ENCODE data around the gene RAB4A.

RAB4A gene

DNA sequence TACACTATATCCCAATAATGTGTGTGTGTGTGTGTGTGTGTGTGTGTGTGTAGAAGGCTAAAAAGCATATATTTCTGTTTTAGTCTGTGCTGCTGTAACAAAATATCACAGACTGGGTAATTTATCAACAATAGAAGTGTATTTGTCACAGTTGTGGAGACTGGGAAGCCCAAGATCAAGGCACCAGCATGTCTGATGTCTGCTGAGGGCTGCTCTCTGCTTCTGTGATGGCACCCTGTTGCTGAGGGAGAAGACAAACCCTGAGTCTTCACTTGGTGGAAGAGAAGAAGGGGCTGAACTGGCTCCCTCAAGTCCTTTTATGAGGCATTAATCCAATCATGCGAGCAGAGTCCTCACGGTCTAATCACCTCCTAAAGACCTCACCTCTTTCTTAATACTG lies 23.0 kb upstream of the RAB4A start:
- no peak for DNase-seq

- no peak for DNase-seq
These were observed 21.8 kb upstream of the RAB4A start for GRCh38 chr1:229248821-229249817.

DNA sequence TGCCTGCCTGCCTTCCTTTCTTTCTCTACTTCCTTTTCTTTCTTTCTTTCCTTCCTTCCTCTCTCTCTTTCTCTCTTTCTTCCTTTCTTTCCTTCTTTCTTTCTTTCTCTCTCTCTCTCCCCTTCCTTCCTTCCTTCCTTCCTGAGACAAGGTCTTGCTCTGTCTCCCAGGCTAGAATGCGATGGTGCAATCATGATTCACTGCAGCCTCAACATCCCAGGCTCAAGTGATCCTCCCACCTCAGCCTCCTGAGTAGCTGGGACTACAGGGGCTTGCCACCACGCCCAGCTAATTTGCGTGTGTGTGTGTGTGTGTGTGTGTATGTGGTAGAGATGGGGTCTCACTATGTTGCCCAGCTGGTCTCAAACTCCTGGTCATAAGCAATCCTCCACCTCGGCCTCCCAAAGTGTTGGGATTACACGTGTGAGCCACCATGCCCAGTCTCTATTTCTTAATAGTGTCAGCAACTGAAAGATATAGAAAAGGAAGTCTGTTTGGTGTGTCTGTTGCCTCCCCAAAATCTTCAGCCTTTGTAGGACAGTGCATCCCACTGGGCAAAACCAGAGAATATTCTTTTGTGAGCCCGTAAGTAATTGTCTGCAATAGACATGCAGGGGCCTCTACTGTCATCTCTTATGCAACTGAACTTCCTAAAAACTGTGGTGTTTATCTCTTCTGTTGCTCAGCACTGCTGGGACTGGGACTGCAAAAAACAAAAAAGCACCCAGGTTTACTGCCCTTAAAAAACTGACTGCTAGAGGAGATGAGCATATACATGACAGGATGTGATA lies 20.9 kb upstream of the RAB4A start:
- DNase-seq, result no peak

GRCh38 chr1:229251185-229251584 lies 19.7 kb upstream of the RAB4A start:
- no peak for DNase-seq

GRCh38 chr1:229252228-229252984 lies 18.5 kb upstream of the RAB4A start:
- DNase-seq, result no peak

DNA sequence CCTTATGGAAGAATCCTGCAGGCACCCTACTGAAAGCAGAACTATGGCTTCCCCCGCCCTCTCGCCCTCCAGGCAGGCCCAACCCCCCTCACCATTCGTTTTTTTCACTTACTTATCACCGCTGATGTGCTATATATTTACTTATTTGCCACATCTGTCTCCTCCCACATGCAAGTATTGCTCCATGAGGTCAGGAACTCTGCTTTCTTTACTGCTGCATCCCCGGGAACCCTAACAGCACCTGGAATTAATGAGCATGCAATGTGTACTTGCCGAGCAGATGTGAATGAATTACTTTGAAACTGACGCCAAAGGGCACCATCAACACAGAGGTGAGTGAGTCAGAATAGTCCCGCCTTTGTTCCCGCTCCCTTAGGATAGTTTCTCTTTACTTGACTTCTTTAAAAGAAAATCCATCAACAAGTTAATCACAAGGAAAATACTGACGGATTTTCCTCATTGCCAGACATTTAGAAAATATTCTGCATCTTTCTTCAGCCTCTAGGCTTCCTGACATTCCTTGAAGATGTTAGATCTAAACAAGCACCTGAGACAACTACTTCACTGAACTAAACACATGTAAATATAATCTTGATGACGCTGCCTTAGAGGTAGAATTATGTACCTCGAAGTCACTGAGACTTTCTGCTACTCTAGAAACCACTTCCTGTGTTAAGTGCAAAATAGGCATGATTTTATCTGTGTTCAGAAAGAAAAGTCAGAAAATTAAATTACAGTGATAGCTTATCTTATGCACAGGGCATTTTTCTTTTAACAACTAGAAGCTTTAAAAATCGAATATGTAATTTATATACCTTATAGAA lies 17.5 kb upstream of the RAB4A start:
- no peak for DNase-seq

DNA sequence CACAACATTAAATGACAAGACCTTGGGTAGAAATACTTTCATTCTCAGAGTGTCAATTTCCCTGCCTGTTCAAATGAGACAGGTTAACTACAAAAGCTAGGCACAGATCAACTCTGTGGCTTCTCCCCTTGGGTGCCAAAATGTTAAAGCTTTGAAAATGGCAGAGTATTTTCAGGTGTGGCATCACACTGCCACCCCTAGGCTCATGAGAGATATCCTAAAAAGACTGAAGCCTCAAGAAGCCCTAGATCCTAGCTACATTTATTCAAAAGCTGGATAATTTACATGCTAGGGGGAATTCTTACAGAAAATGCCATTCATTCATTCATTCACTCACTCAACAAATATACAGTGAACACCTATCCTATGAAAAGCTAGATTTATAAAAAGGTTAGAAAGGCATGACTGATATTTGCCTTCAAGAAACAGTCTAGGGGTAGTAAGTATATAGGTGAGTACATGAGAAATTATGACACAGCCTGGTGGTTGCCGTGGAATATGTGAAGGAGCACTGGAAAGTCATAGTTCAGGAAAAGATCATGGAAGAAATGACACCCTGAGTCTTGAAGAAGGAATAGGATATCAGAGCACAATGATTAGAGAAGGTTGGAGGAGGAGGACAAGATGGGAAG lies 15.9 kb upstream of the RAB4A start:
- DNase-seq, result no peak

DNA sequence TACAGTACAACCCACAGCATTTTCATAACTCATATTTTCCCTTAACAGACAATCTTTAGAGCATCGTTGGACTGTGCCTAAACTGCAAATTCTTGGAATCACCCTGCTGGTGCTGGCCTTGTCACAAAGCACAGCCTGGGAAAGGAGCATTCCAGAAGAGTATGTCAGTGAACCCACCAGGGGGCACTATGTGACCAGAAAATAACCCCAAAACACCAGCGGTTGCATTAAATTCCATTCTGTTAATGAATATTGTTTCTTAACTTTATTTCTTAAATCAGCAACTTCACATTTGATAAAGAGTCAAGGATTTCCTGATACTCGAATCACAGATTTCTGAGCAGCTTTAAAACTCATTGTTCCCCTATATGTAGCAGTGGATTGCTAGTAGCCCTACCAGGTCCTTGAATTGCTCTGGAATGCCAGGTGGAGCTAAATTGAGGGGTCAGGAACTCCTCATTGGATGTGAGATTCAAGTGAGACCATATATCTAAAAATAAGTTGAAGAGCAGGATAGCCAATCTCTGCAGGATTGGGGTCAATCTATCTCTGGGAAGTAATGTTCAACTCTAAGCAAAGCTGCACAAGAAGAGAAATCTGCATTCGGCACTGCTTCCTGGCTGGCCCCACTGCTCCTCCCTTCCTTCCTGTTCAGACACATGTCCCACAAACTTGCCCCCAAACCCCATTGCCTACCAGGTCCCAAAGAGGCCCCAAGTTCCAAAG lies 12.7 kb upstream of the RAB4A start:
- peak in 1 of 2 experiments; percentile 39 for DNase-seq

DNA sequence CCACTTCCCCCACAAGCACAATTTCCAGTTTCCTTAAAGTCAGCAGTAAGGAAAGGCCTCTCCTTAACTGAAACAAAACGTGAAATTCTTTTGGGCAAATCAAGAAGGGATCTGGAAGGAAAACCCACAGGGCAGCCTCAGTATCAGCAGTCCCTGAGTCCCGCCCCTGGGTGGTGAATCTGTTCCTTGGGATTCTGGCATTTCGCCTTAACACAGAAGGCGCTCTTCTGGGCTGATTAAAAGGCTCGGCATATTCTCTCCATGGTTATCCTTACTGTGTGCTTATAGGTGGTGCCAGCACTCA lies 12.2 kb upstream of the RAB4A start:
- no peak for DNase-seq

DNA sequence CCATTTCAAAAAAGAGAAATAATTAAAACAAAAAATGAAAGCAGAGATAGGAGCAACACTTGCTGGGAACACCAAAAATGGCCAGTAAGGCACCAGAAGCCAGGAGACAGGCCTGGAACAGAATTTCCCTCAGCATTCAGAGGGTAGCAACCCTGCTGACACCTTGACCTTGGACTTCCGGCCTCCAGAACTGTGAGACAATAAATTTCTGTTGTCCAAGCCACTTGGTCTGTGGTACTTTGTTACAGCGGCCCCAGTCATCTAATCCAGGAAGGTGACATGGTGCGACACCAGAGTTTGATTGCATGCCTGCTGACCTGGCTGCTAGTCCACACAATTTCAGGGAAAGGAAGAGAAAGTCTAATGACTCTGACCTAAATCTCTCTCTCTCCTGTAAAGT lies 10.6 kb upstream of the RAB4A start:
- DNase-seq, result no peak

DNA sequence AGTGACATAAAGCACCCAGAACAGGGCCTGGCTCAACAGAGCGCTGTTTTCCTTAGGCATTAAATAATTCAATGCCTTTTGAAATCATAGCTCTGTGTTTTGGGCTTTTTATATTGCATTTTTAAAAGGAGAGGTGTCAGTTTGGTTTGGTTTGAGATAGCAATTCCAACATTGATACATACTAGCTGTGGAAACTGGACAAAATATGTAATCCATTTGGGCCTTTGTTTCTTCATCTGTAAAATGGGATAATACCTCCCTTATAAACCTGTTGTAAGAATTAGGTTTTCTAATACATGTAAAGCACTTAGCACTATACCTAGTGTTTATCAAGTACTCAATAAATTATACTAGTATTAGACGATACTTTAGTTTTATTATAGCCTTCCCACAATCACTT lies 8.7 kb upstream of the RAB4A start:
- no peak for DNase-seq

GRCh38 chr1:229263254-229263653 lies 7.7 kb upstream of the RAB4A start:
- DNase-seq, result no peak

DNA sequence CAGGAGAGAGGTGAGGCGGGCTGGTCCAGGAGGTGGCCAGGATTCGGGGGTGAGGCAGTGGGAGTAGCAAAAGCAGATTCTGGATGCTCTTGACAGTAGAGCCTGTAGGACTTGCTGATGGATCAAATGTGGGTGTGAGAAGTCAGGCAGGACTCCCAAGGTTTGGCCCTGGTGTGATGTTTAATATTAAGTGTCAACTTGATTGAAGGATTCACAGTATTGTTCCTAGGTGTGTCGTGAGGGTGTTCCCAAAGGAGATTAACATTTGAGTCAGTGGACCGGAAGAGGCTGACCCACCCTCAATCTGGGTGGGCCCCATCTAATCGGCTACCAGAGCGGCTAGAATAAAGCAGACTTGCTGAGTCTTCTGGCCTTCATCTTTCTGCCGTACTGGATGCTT lies 6.8 kb upstream of the RAB4A start:
- no peak for DNase-seq

DNA sequence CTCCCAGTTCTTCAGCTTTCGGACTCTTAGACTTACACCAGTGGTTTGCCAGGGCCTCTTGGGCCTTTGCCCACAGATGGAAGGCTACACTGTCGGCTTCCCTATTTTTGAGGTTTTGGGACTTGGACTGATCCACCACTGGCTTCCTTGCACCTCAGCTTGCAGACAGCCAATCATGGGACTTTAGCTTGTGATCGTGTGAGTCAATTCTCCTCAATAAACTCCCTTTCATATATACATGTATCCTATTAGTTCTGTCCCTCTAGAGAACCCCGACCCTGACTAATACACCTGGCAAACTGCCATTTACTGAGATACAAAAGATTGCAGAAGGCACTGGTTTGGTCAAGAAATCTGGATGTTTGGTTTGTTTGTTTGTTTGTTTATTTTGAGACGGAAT lies 6.4 kb upstream of the RAB4A start:
- no peak for DNase-seq

GRCh38 chr1:229266274-229266673 lies 4.6 kb upstream of the RAB4A start:
- no peak for DNase-seq

DNA sequence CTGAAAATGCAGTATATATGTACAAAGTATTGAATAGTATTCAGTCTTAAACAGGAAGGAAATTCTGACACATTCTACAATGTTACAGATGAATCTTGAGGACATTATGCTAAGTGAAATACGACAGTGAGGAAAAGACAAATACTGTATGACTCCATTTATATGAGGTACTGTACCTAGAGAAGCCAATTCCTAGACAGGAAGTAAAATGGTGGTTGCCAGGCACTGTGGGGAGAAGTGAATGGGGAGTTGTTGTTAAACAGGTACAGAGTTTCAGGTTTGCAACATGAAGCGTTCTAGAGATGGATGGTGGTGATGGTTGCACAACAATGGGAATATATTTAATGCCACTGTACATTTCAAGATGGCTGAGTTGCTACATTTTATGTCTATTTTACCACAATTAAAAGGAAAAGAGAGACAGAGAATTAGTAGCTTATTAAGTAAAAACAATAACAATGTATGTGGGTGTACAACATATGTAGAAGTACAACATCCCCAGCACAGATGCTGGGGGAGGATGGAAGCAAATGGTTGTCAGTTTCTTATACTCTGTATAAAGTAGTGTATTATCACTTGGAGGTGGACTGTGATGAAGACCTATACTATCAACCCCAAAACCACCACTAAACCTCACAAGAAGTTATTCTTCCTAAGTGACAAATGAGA lies 3.9 kb upstream of the RAB4A start:
- no peak for DNase-seq

DNA sequence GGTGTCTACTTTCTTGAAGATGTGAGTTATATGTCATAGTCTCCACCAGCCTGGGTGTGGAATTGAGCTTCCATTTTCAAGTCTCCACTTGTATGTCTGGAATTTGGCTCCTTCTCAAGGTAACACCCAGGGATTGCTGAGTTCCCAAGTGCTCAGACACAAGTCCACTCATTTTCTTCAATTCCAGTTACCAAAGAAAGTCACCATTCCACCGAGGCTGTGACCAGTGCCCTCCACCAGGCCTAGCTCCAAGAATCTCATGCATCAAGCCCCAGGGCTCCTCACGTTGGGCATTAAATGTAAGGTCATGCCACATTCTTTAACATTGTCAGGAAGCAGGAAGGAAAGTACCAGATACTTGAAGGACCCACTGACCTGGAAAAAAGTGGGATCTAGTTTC lies 2.4 kb upstream of the RAB4A start:
- no peak for DNase-seq

- DNase-seq, result no peak
These were observed 693 bp downstream of the RAB4A start for GRCh38 chr1:229271448-229272159.

DNA sequence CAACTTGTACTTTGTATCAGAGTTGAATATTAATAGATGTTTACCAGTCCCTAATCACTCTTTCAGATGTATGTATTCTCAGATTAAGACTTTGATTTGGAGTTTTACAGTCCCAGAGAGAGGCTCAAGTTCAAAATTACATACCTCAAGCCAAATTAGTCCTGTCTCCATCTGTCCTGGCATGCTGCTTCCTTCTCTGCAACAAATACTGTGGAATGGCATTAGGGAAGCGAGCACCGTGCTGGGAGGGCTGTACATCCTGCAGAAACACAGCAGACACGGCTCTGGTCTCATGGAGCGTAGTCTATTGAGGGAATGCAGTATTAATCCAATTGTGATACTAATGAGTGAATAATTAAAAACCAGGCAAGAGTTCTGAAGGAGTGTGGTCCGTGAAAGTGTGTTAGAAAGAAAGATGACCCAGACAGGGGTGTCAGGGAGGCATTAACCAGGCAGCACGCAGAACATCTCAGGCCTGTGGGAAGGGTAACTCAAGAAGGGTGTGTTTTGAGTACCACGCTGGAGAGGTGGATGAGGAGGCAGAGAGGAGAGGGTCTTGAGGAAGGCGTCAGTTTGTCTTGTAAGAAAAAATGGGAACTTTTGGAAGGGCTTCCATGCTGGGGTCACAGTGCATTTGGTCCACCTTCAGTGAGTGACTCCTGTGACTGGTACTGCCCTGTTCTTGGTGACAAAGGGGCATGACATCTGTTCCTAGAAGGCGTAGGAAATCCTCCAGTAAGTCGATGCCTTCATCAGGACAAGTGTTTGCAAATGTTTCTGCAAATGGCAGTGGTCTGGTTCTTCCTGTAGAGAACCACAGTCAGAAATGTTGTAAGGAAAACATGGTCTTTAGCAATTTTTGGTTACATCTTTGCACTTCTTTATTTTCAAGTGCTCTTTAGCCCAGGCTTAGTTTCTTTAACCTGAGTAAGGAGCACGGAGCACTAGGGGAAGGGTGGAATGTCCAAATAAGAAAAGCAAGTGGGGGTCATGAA lies 1.6 kb downstream of the RAB4A start:
- peak in 1 of 2 experiments; percentile 67 for DNase-seq
